Measurements from ENCODE around the gene CDO1. TPM values are rescaled to one million over a fixed set of nuclear protein-coding genes. Genes with fewer than 3 reads are reported as not detected.

CDO1 gene
- total and polyA plus RNA-seq, 2 of the 8 experiments (the other 6 are each of a cell fraction or from before 2014, with no cell fraction given) = 26.1 to 29.5 TPM

DNA sequence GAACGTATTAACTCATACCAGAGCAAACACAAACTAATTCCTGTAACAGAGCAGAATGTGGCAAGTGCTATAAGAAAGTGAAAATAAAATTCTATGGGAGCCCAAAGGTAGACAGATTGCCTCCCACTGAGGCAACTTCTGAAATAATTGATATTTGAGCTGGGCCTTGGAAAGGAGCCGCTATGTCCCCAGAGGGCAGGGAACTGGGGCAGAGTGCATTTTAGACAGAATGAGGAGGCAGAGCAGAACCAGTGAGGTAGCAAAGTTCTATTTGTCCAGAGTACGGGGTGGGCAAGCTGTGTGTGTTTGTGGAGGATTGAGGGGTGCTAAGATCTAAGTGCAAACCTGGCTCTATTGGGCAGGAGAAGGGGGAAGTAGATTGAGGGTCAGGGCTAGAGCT, 19.8 kb downstream of the CDO1 start:
- Histone ChIP-seq H3K4me3 (ENCODE audit: extremely low read depth in 1 of 4, insufficient read depth in 2 of 4, low read depth in 3 of 4, low read length in 4 of 4) (no peak overlapping the region), H3K56ac (replicated peaks; ENCODE audit: insufficient read length, low read depth, low read length) (no peak overlapping the region), H3K4ac (replicated peaks; ENCODE audit: insufficient read length, low read depth, low read length) (no peak overlapping the region), H3K4me1 (replicated peaks in 1 of 4; ENCODE audit: control insufficient read depth in 3 of 4, insufficient read depth in 4 of 4, low read length in 3 of 4) (no peaks in the 10 kb centered on the region), H2BK15ac (ENCODE audit: low read length) (no peak overlapping the region), H3K79me1 (ENCODE audit: low read depth, low read length) (no peaks in the 10 kb centered on the region), H2BK120ac (replicated peaks; ENCODE audit: low read depth, low read length) (no peak overlapping the region), H2BK20ac (ENCODE audit: low read length) (no peak overlapping the region), H3K9ac (replicated peaks in 1 of 4; ENCODE audit: extremely low read depth in 1 of 4, low read depth in 3 of 4, low read length in 3 of 4) (no peak overlapping the region), H4K91ac (replicated peaks; ENCODE audit: insufficient read length, low read length) (no peak overlapping the region), H3K9me3 (ENCODE audit: insufficient read depth in 2 of 2, low read depth in 1 of 2, low read length in 1 of 2) (no peaks in the 10 kb centered on the region), H3K23ac (ENCODE audit: insufficient read length) (no peak overlapping the region), H4K5ac (ENCODE audit: insufficient read length, low read depth, low read length) (no peak overlapping the region), H2BK5ac (ENCODE audit: low read depth, low read length) (no peak overlapping the region), H2AK5ac (ENCODE audit: low read depth, low read length) (no peak overlapping the region), H3K27ac (ENCODE audit: low read depth, low read length) (no peak overlapping the region), H3K79me2 (ENCODE audit: control insufficient read depth in 1 of 2, insufficient read depth in 2 of 2, low read length in 2 of 2) (no peaks in the 10 kb centered on the region), H3K27me3 (replicated peaks in 1 of 4; ENCODE audit: control insufficient read depth in 3 of 4, extremely low read depth in 1 of 4, insufficient read depth in 3 of 4, low read length in 3 of 4) (no peaks in the 10 kb centered on the region), H3K36me3 (ENCODE audit: control insufficient read depth in 2 of 4, insufficient read depth in 4 of 4, low read length in 3 of 4) (no peaks in the 10 kb centered on the region), H3K23me2 (ENCODE audit: low read depth, low read length) (no peaks in the 10 kb centered on the region; the same call in 1 of the 2 replicates), H2AFZ (ENCODE audit: low read length) (no peak overlapping the region), H4K8ac (ENCODE audit: extremely low read depth, insufficient read depth, low read length) (no peak overlapping the region), H4K20me1 (replicated peaks in 1 of 2; ENCODE audit: control insufficient read depth in 1 of 2, insufficient read depth in 2 of 2, low read length in 2 of 2) (no peaks in the 10 kb centered on the region), H2BK12ac (ENCODE audit: low read depth, low read length) (no peak overlapping the region), H3K14ac (ENCODE audit: insufficient read length) (no peak overlapping the region), H3K18ac (ENCODE audit: extremely low read depth, low read length) (no peak overlapping the region), H3K4me2 (ENCODE audit: insufficient read depth in 1 of 2, low read depth in 2 of 2, low read length in 2 of 2) (no peak overlapping the region)
- CTCF ChIA-PET (ENCODE audit: partially characterized antibody) = interaction anchor here (1.2 to 1.3 kb wide), 2 partner anchors 27 to 34 kb away, joined by 3 read pairs; no protein-coding TSS in a partner anchor
- FAIRE-seq (no peak), DNase-seq (ENCODE audit: low read depth in 1 of 2, low spot score in 2 of 2) (no peak)
- WGBS, 2 experiments (ENCODE audit: extremely low coverage in 1 of 2, insufficient coverage in 1 of 2, insufficient read length in 1 of 2, insufficient replicate concordance in 2 of 2, low coverage in 1 of 2, low lambda C conversion rate in 2 of 2, missing lambda C conversion rate in 1 of 2) = 96% methylated on average over 3 of the region's 3 CpGs; no CpG with 5 or more reads in 1 of the 2 experiments
- POLR2A ChIA-PET (ENCODE audit: partially characterized antibody) = no interaction called here
- TF ChIP-seq EGR1 (IDR thresholded peaks at IDR 0.05; ENCODE audit: borderline replicate concordance, low read depth, low read length) = no peak
- no peak for TF ChIP-seq JUN (IDR thresholded peaks at IDR 0.05; ENCODE audit: low read depth, low read length)
- TF ChIP-seq CBX5 (IDR thresholded peaks at IDR 0.05; ENCODE audit: low read depth, low read length) = no peak
- TF ChIP-seq BACH1 (IDR thresholded peaks at IDR 0.05; ENCODE audit: low read length) = no peak
- TF ChIP-seq KDM5A (IDR thresholded peaks at IDR 0.05; ENCODE audit: low read length) = no peak
- no peak for TF ChIP-seq SIX5 (IDR thresholded peaks at IDR 0.05; ENCODE audit: low read depth, low read length)
- TF ChIP-seq SP1 (IDR thresholded peaks at IDR 0.05; ENCODE audit: low read depth, low read length) = no peak
- TF ChIP-seq RXRA (IDR thresholded peaks at IDR 0.05; ENCODE audit: insufficient read depth, low read depth, low read length) = no peak
- no peak for TF ChIP-seq FOSL1 (IDR thresholded peaks at IDR 0.05; ENCODE audit: insufficient read depth, low read depth, low read length)
- TF ChIP-seq SP4 (IDR thresholded peaks at IDR 0.05; ENCODE audit: low read length) = no peak
- no peak for TF ChIP-seq KDM1A (IDR thresholded peaks at IDR 0.05; ENCODE audit: borderline replicate concordance, low read length)
- TF ChIP-seq BRCA1 (IDR thresholded peaks at IDR 0.05; ENCODE audit: low read depth, low read length) = no peak
- TF ChIP-seq CHD2 (IDR thresholded peaks at IDR 0.05; ENCODE audit: low read length) = no peak
- no peak for TF ChIP-seq SP2 (IDR thresholded peaks at IDR 0.05; ENCODE audit: low read length)
- TF ChIP-seq, protein P1, sequence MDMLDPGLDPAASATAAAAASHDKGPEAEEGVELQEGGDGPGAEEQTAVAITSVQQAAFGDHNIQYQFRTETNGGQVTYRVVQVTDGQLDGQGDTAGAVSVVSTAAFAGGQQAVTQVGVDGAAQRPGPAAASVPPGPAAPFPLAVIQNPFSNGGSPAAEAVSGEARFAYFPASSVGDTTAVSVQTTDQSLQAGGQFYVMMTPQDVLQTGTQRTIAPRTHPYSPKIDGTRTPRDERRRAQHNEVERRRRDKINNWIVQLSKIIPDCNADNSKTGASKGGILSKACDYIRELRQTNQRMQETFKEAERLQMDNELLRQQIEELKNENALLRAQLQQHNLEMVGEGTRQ (IDR thresholded peaks at IDR 0.05; ENCODE audit: low read length) = no peak
- no peak for TF ChIP-seq CBX8 (IDR thresholded peaks at IDR 0.05; ENCODE audit: borderline replicate concordance, low read depth, low read length)
